WTC11 (cell line): ENCODE results near the gene GLYATL3. TPM values are rescaled to one million over a fixed set of nuclear protein-coding genes. Genes with fewer than 3 reads are reported as not detected.

Source experiments
- ATAC-seq: fragments of 200-7000 bp; cut with Tn5 transposase; 2 replicates; pipeline ENCODE4 v1.10.0; 2021; ENCODE audit warnings: mild to moderate bottlenecking, moderate library complexity
- CTCF ChIA-PET: fragments of 300-600 bp; sonication (Branson Sonifier 250); formaldehyde crosslinking; loops from one replicate; lab custom pipeline; 2021; ENCODE audit warnings: antibody characterized with exemption; lab: Charles Lee
- POLR2A ChIA-PET: fragments of 350-600 bp; sonication (Branson Sonifier 250); formaldehyde crosslinking; loops from one replicate; lab custom pipeline; 2021; ENCODE audit warnings: antibody characterized with exemption; lab: Charles Lee
- DNase-seq: peaks from one replicate; pipeline ENCODE4 v3.0.0; 2021; ENCODE audit warnings: low spot score
- H3K27ac Mint-ChIP-seq: 2 replicates; pipeline ENCODE4 v1.8.0; 2021; ENCODE audit warnings: mixed read lengths
- H3K27me3 Mint-ChIP-seq: 2 replicates; pipeline ENCODE4 v1.8.0; 2021; ENCODE audit warnings: low read depth, mild to moderate bottlenecking, moderate library complexity, mixed read lengths
- H3K36me3 Mint-ChIP-seq: 2 replicates; pipeline ENCODE4 v1.8.0; 2021; ENCODE audit warnings: mixed read lengths
- H3K4me1 Mint-ChIP-seq: 2 replicates; pipeline ENCODE4 v1.8.0; 2022; ENCODE audit warnings: mixed read lengths
- H3K4me3 Mint-ChIP-seq: 2 replicates; pipeline ENCODE4 v1.8.0; 2021; ENCODE audit warnings: mild to moderate bottlenecking, moderate library complexity, mixed read lengths
- H3K9me3 Mint-ChIP-seq: 2 replicates; pipeline ENCODE4 v1.8.0; 2021; ENCODE audit warnings: mixed read lengths
- CBFB ChIP-seq: sonication (generic); formaldehyde crosslinking; IDR thresholded peaks from 2 replicates; pipeline ENCODE4 v1.8.1; 2022; ENCODE audit warnings: mild to moderate bottlenecking, low read depth, missing genetic modification reagents
- ETV6 ChIP-seq: sonication (generic); formaldehyde crosslinking; IDR thresholded peaks from 2 replicates; pipeline ENCODE4 v1.8.1; 2022; ENCODE audit warnings: mild to moderate bottlenecking, missing genetic modification reagents
- GRHL2 ChIP-seq: fragments of 250-450 bp; sonication (Bioruptor Pico); IDR thresholded peaks from 2 replicates; pipeline ENCODE4 v1.8.0; 2022; ENCODE audit warnings: mild to moderate bottlenecking, moderate library complexity; ENCODE audit not compliant: insufficient replicate concordance, severe bottlenecking
- GTF2I ChIP-seq: fragments of 250-450 bp; sonication (Bioruptor Pico); conservative IDR thresholded peaks from 2 replicates; pipeline ENCODE4 v1.4.0; 2021; ENCODE audit warnings: mild to moderate bottlenecking
- NFE2L1 ChIP-seq: sonication (generic); formaldehyde crosslinking; IDR thresholded peaks from 2 replicates; pipeline ENCODE4 v1.8.1; 2023; ENCODE audit warnings: missing genetic modification reagents
- NR3C1 ChIP-seq: sonication (generic); formaldehyde crosslinking; conservative IDR thresholded peaks from 2 replicates; pipeline ENCODE4 v1.8.1; 2023; ENCODE audit warnings: low read depth, mild to moderate bottlenecking, missing genetic modification reagents
- RORB ChIP-seq: fragments of 250-450 bp; sonication (Bioruptor Pico); IDR thresholded peaks from 2 replicates; pipeline ENCODE4 v1.9.0; 2021; ENCODE audit warnings: mild to moderate bottlenecking
- SOX15 ChIP-seq: fragments of 250-450 bp; sonication (Bioruptor Pico); IDR thresholded peaks from 2 replicates; pipeline ENCODE4 v1.9.0; 2021; ENCODE audit warnings: mild to moderate bottlenecking
- TCF7 ChIP-seq: sonication (generic); formaldehyde crosslinking; IDR thresholded peaks from 2 replicates; pipeline ENCODE4 v1.8.0; 2022; ENCODE audit warnings: mild to moderate bottlenecking, low read depth, missing genetic modification reagents, moderate library complexity
- ZNF121 ChIP-seq: sonication (generic); formaldehyde crosslinking; IDR thresholded peaks from 2 replicates; pipeline ENCODE4 v1.8.0; 2023; ENCODE audit warnings: missing genetic modification reagents
- ZNF219 ChIP-seq: sonication (generic); formaldehyde crosslinking; IDR thresholded peaks from 2 replicates; pipeline ENCODE4 v1.8.0; 2023; ENCODE audit warnings: missing genetic modification reagents, mild to moderate bottlenecking, borderline replicate concordance
- ZNF263 ChIP-seq: sonication (generic); formaldehyde crosslinking; IDR thresholded peaks from 2 replicates; pipeline ENCODE4 v1.8.1; 2022; ENCODE audit warnings: low read depth, mild to moderate bottlenecking, moderate library complexity, missing genetic modification reagents
- ZNF396 ChIP-seq: fragments of 250-450 bp; sonication (Bioruptor Pico); IDR thresholded peaks from 2 replicates; pipeline ENCODE4 v1.8.0; 2021; ENCODE audit warnings: mild to moderate bottlenecking, moderate library complexity, borderline replicate concordance
- total RNA-seq: library from RNA; stranded (reverse); gene quantifications from 3 replicates; pipeline ENCODE4 v1.2.3, GENCODE V29; 2021
- TF ChIP-seq, protein P1 (sequence below): fragments of 250-450 bp; sonication (Bioruptor Pico); IDR thresholded peaks from 2 replicates; pipeline ENCODE4 v1.9.0; 2021; ENCODE audit warnings: mild to moderate bottlenecking, borderline replicate concordance
- TF ChIP-seq, protein P2 (sequence below): fragments of 250-450 bp; sonication (Bioruptor Pico); IDR thresholded peaks from 2 replicates; pipeline ENCODE4 v1.8.0; 2021; ENCODE audit warnings: mild to moderate bottlenecking
- TF ChIP-seq, protein P3 (sequence below): fragments of 250-450 bp; sonication (Bioruptor Pico); IDR thresholded peaks from 2 replicates; pipeline ENCODE4 v1.9.0; 2021; ENCODE audit warnings: moderate library complexity, mild to moderate bottlenecking, inconsistent platforms, borderline replicate concordance
- TF ChIP-seq, protein P4 (sequence below): sonication (generic); formaldehyde crosslinking; IDR thresholded peaks from 2 replicates; pipeline ENCODE4 v1.8.1; 2023; ENCODE audit warnings: mild to moderate bottlenecking, missing genetic modification reagents
- TF ChIP-seq, protein P5 (sequence below): sonication (generic); formaldehyde crosslinking; conservative IDR thresholded peaks from 2 replicates; pipeline ENCODE4 v1.8.1; 2022; ENCODE audit warnings: mild to moderate bottlenecking, missing genetic modification reagents
- TF ChIP-seq, protein P6 (sequence below): fragments of 250-450 bp; sonication (Bioruptor Pico); IDR thresholded peaks from 2 replicates; pipeline ENCODE4 v1.9.0; 2021; ENCODE audit warnings: mild to moderate bottlenecking

The GLYATL3 gene
- total RNA-seq, 1 experiment from 2014 or later, result not detected

DNA sequence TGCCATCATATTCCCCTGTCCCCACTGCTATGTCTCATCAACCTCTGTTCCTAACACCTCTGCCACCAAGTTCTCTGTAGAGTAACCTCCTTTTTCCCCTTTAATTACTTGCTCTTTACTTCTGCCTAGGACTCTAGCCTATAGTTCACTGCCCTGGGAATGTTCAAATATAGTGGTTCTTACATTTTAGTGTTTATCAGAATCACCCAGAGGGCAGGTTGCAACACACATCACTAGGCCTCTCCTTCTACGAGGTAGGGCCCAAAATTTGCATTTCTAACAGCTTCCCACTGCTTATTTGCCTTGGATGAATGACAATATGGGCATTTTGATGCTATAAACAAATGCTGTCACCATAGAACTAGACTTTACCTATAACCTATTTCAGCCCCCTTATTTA is 27.6 kb downstream of the GLYATL3 start (continued):
- TF ChIP-seq, protein P1, sequence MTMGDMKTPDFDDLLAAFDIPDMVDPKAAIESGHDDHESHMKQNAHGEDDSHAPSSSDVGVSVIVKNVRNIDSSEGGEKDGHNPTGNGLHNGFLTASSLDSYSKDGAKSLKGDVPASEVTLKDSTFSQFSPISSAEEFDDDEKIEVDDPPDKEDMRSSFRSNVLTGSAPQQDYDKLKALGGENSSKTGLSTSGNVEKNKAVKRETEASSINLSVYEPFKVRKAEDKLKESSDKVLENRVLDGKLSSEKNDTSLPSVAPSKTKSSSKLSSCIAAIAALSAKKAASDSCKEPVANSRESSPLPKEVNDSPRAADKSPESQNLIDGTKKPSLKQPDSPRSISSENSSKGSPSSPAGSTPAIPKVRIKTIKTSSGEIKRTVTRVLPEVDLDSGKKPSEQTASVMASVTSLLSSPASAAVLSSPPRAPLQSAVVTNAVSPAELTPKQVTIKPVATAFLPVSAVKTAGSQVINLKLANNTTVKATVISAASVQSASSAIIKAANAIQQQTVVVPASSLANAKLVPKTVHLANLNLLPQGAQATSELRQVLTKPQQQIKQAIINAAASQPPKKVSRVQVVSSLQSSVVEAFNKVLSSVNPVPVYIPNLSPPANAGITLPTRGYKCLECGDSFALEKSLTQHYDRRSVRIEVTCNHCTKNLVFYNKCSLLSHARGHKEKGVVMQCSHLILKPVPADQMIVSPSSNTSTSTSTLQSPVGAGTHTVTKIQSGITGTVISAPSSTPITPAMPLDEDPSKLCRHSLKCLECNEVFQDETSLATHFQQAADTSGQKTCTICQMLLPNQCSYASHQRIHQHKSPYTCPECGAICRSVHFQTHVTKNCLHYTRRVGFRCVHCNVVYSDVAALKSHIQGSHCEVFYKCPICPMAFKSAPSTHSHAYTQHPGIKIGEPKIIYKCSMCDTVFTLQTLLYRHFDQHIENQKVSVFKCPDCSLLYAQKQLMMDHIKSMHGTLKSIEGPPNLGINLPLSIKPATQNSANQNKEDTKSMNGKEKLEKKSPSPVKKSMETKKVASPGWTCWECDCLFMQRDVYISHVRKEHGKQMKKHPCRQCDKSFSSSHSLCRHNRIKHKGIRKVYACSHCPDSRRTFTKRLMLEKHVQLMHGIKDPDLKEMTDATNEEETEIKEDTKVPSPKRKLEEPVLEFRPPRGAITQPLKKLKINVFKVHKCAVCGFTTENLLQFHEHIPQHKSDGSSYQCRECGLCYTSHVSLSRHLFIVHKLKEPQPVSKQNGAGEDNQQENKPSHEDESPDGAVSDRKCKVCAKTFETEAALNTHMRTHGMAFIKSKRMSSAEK (CRISPR knock-in tag), result no peak

DNA sequence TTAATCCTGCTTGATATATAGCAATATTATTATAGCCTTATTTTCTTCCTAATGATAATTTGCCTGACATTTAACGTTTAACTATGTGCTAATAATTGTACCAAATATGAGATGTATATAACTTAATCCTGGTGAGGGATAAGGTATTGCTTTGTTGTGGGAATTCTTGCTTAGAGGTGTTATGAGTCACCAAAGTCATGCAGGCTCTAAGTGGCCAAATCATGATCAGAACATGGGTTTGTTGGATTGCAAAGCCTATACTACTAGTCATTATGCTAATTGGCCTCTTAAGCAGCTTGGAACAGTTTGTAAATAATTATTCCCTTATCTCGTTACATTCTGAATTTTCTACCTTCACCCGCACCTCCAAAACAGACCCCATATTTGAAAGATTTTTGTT is 28.8 kb downstream of the GLYATL3 start:
- no peak for DNase-seq
- POLR2A ChIA-PET, result no interaction called here
- Mint-ChIP-seq H3K4me1 (peaks cover 11% of the 10 kb centered on the region), H3K9me3 (peaks cover 6% of the 10 kb centered on the region; the same call in 1 of the 2 replicates), H3K27ac (no peak overlapping the region), H3K27me3 (no peaks in the 10 kb centered on the region), H3K36me3 (no peaks in the 10 kb centered on the region), H3K4me3 (no peak overlapping the region)
- no peak for ATAC-seq
- no peak for TF ChIP-seq ZNF263
- TF ChIP-seq, protein P2, sequence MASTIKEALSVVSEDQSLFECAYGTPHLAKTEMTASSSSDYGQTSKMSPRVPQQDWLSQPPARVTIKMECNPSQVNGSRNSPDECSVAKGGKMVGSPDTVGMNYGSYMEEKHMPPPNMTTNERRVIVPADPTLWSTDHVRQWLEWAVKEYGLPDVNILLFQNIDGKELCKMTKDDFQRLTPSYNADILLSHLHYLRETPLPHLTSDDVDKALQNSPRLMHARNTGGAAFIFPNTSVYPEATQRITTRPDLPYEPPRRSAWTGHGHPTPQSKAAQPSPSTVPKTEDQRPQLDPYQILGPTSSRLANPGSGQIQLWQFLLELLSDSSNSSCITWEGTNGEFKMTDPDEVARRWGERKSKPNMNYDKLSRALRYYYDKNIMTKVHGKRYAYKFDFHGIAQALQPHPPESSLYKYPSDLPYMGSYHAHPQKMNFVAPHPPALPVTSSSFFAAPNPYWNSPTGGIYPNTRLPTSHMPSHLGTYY (CRISPR knock-in tag), result no peak
- no peak for TF ChIP-seq GTF2I
- no peak for TF ChIP-seq ETV6 (CRISPR knock-in tag)
- TF ChIP-seq RORB (CRISPR knock-in tag), result no peak
- TF ChIP-seq, protein P3, sequence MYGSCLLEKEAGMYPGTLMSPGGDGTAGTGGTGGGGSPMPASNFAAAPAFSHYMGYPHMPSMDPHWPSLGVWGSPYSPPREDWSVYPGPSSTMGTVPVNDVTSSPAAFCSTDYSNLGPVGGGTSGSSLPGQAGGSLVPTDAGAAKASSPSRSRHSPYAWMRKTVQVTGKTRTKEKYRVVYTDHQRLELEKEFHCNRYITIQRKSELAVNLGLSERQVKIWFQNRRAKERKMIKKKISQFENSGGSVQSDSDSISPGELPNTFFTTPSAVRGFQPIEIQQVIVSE, result no peak
- TF ChIP-seq TCF7, result no peak
- TF ChIP-seq GRHL2 (CRISPR knock-in tag), result no peak
- no peak for TF ChIP-seq NR3C1 (CRISPR knock-in tag)
- TF ChIP-seq, protein P4, sequence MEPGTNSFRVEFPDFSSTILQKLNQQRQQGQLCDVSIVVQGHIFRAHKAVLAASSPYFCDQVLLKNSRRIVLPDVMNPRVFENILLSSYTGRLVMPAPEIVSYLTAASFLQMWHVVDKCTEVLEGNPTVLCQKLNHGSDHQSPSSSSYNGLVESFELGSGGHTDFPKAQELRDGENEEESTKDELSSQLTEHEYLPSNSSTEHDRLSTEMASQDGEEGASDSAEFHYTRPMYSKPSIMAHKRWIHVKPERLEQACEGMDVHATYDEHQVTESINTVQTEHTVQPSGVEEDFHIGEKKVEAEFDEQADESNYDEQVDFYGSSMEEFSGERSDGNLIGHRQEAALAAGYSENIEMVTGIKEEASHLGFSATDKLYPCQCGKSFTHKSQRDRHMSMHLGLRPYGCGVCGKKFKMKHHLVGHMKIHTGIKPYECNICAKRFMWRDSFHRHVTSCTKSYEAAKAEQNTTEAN (CRISPR knock-in tag), result no peak
- no peak for TF ChIP-seq ZNF121 (CRISPR knock-in tag)
- no peak for TF ChIP-seq SOX15 (CRISPR knock-in tag)
- TF ChIP-seq, protein P5, sequence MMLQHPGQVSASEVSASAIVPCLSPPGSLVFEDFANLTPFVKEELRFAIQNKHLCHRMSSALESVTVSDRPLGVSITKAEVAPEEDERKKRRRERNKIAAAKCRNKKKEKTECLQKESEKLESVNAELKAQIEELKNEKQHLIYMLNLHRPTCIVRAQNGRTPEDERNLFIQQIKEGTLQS (CRISPR knock-in tag), result no peak
- TF ChIP-seq ZNF396 (CRISPR knock-in tag), result no peak
- TF ChIP-seq, protein P6, sequence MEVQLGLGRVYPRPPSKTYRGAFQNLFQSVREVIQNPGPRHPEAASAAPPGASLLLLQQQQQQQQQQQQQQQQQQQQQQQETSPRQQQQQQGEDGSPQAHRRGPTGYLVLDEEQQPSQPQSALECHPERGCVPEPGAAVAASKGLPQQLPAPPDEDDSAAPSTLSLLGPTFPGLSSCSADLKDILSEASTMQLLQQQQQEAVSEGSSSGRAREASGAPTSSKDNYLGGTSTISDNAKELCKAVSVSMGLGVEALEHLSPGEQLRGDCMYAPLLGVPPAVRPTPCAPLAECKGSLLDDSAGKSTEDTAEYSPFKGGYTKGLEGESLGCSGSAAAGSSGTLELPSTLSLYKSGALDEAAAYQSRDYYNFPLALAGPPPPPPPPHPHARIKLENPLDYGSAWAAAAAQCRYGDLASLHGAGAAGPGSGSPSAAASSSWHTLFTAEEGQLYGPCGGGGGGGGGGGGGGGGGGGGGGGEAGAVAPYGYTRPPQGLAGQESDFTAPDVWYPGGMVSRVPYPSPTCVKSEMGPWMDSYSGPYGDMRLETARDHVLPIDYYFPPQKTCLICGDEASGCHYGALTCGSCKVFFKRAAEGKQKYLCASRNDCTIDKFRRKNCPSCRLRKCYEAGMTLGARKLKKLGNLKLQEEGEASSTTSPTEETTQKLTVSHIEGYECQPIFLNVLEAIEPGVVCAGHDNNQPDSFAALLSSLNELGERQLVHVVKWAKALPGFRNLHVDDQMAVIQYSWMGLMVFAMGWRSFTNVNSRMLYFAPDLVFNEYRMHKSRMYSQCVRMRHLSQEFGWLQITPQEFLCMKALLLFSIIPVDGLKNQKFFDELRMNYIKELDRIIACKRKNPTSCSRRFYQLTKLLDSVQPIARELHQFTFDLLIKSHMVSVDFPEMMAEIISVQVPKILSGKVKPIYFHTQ, result no peak
- no peak for TF ChIP-seq ZNF219
- no peak for TF ChIP-seq CBFB (CRISPR knock-in tag)
- TF ChIP-seq NFE2L1, result no peak
- CTCF ChIA-PET, result interaction anchor here (1.0 kb wide), 1 partner anchor 502 kb away, joined by 3 read pairs; no protein-coding TSS in a partner anchor
